GM18499 (cell line): Measurements from ENCODE around the gene AGER.
A peak's percentile ranks its signal among the peaks of the same experiment; 100 is the strongest.
"Not testable (repeated sequence)": the region's sequence is repeated elsewhere in the genome, so short reads cannot be mapped to it uniquely, and the experiment has no call there.

Experiments
- ATAC-seq: cut with Tn5 transposase; IDR thresholded peaks from one replicate; pipeline ENCODE4 v1.9.1; 2021; ENCODE audit warnings: moderate number of reproducible peaks; ENCODE audit not compliant: insufficient read depth, unreplicated experiment

The AGER gene

DNA sequence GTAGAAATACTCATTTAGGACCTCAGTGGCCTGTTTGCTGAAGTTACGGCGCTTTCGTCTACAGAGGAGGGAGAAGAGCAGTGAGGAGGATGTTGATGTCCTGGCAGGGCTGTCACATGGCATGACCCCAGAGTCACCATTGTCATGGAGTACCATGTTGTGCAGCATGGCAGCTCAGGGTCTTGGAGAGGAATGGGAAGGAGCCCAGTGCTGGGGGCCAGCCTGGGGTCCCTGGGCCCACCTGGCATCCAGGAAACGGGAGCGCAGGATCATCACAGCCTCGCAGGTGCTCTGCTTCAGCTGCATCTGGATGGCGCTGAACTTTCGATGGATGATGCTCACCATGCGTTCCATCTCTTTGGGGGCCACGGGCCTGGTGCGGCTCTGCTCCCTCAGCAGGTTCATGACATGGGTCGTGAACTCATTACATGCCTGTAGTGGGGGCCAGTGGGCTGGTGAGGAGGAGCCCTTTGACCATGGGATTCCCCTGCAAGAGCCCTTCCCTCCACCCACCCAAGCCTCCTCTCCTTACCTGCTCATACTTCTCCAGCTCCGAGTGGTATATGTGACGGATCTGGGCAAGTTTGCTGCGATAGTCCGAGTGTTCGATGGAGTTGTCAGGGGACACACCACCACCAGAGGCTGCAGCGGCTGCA lies 3.8 kb upstream of the AGER start:
- not testable (repeated sequence) for ATAC-seq

DNA sequence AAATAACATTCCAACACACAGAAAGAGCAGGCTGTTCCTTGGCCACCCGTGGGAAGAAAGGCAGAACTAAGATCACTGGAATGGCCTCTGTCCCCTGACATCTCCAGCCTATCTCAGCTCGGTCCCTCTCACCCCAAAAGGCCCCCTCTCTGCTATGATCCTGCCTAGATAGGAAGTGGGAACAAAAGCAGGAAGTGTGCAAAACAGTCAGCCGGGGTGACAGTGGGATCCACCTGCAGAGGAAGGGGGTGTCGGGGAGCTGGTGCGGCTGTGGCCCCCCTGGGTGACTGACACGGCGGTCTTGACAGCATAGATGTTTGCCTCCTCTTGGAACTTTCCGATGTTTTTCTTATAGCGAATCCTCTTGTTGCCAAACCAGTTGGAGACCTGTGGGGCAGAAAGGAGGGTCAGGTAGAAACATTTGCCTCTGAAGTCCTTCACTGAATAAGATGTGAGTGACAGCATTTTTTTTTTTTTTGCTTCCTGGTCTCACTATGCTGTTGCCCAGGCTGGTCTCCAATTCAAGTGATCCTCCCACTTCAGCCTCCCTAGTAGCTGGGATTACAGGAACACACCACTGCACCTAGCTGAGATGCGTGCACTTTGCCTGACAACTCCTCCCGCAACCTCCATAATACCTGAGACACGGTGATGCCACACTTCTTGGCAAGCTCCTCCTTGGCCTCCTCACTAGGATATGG lies 3.1 kb upstream of the AGER start:
- ATAC-seq, result no peak

DNA sequence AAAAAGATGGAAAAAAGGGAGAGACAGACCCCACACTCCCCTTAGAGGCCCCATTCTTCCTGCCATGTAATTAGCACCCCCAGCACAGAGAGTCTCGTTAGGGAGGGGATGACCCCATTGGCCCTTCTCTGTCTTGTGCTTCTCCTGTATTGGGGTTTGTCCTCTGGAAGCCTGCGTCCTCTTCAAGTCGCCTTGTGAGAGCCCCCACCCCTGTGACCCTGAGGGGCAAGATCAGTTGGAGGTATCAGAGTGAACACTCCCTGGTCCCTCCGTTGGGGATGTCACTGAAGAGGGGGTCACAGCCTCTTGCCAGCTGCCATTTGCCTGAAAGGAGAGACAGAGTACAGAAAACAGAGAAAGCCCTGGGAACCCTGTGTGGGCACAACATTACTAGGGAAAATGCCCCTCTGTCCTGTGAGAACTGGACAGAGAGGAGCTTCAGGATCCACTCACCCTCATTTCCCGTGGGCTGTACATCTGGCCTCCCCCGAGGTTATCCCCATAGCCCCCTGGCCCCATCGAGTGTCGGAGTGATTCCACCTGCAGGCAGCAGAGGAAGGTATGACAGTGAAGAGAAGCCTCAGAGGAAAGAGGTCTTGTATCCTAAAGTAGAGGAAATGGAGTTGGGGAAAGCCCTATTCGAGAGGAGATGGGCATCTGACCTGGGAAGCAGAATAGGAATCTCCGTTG lies 2.2 kb upstream of the AGER start:
- ATAC-seq, result not testable (repeated sequence)

DNA sequence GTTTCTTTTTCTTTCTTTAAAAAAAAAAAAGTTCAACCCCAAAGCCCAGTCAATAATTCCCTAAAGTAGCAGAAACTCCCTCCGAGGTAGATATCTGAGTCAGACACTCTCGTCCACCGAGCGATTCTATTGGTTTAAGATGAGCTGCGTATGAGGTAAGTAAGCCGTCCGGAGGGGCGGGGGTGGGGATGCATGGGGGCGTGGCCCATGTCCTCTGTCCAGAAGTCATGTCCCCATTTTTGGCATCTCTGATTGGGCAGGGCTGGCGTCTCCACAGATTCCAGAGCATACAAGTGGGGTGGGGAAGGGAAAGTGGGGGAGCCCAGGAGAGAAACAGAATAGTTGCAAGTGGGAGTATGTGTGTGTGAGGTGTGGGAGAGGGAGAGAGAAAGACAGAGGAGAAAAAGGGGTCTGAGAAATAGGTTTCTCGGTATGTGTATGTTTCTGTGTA lies 1.7 kb upstream of the AGER start:
- not testable (repeated sequence) for ATAC-seq

DNA sequence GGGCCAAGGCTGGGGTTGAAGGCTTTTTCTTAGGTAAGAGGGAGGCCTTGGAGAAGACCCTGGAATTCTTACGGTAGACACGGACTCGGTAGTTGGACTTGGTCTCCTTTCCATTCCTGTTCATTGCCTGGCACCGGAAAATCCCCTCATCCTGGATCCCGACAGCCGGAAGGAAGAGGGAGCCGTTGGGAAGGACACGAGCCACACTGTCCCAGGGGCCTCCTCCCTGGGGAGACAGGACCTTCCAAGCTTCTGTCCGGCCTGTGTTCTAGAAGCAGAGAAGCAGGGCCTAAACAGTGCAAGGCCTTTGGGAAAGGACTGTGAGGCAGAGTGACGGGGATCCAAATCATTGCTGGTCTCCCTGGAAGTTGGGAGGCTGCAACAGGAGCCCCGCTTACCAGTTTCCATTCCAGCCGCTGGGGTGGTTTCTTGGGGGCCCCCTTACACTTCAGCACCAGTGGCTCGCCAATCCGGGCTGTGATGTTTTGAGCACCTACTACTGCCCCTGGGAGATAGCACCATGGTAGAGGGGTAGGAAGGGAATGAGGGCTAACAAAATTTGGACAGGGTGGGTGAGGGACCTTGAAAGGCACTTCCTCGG lies 470 bp downstream of the AGER start:
- ATAC-seq, result no peak

DNA sequence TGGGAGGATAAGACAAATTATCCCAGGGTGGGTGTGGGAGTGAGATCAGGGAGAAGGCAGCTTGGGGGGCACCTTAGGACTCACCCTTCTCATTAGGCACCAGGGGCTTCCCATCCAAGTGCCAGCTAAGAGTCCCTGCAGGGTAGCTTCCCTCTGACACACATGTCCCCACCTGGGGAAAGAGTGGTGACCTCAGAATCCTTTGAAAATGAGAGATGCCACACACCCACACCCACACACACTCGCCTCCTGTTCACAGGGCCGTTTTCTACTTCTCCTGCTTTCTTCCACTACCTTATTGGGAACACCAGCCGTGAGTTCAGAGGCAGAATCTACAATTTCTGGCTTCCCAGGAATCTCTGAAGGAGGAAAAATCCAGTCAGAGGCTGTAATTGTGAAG lies 1.0 kb downstream of the AGER start:
- no peak for ATAC-seq

DNA sequence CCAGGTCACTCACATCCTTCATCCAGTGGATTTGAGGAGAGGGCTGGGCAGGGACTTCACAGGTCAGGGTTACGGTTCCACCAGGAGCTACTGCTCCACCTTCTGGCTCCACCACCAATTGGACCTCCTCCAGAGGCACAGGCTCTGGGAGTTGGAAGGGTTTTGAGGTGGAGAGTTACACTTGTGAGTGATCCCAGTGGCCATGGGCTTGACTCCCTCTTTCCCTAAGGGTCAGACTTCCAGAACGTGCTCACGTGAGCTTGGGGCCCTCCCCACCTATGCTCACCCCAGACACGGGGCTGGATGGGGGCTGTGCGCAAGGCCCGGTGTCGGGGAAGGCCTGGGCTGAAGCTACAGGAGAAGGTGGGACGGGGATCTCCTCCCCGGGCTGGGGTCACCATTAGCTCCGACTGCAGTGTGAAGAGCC lies 1.5 kb downstream of the AGER start:
- no peak for ATAC-seq

DNA sequence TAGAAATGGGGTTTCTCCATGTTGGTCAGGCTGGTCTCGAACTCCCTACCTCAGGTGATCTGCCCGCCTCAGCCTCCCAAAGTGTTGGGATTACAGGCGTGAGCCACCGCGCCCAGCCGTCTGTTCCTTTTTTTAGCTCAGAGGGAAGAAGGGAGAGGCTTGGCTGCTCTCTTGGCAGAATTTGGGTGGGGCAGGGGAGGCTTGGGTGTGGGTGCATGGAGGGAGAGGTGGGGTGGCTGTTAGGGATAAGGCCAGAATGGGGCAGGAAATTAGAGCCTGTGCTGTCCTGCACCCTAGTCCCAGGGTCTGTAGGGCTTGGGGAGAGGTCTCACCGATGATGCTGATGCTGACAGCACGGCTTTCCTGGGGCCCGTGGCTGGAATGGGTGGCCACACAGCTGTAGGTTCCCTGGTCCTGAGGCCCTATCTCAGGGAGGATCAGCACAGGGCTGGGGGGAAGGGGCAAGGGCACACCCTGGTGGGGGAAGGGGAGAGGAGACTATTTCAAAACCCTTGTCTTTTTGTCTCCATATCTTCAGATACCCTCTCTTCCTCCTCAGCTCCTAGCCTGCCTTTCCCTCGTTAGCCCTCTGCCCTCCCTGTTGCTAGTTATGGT lies 2.0 kb downstream of the AGER start:
- no peak for ATAC-seq

DNA sequence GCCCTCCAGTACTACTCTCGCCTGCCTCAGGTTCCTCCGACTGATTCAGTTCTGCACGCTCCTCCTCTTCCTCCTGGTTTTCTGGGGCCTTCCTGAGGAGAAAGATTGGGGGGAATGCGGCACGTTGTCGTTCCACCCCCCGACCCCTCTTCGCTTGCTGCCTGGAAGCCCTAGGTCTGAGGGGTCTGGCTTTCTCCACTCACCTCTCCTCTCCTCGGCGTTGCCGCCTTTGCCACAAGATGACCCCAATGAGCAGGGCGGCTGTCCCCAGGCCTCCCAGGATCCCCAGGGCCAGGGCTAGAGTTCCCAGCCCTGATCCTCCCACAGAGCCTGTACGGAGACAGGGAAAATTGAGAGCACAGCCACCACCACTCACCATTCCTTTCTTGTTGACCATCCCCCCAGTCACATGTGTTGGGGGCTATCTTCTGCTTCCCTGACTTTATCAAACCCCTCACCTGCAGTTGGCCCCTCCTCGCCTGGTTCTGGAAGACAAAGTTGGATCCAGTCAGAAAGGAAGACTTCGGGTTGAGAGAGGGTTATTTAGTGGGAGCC lies 2.8 kb downstream of the AGER start:
- ATAC-seq, result no peak

DNA sequence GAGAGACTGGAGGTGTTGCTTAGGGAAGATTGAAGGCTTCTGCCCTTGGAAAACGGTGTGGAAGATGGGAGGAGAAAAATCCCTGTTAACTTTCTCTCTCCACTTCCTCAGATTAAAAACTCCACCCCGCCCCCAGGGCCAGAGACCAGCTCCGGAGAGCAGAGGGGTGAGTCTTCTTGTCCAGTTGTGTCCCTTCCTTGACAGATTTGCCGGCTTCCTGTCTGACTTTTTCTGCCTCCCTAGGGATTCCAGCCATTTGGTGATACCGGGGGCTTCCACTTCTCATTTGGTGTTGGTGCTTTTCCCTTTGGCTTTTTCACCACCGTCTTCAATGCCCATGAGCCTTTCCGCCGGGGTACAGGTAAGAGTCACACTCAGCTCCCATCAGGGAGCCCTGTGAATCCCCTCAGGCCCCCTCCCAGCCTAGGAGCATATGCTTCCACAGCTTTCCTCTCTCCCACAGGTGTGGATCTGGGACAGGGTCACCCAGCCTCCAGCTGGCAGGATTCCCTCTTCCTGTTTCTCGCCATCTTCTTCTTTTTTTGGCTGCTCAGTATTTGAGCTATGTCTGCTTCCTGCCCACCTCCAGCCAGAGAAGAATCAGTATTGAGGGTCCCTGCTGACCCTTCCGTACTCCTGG lies 4.2 kb downstream of the AGER start:
- no peak for ATAC-seq

DNA sequence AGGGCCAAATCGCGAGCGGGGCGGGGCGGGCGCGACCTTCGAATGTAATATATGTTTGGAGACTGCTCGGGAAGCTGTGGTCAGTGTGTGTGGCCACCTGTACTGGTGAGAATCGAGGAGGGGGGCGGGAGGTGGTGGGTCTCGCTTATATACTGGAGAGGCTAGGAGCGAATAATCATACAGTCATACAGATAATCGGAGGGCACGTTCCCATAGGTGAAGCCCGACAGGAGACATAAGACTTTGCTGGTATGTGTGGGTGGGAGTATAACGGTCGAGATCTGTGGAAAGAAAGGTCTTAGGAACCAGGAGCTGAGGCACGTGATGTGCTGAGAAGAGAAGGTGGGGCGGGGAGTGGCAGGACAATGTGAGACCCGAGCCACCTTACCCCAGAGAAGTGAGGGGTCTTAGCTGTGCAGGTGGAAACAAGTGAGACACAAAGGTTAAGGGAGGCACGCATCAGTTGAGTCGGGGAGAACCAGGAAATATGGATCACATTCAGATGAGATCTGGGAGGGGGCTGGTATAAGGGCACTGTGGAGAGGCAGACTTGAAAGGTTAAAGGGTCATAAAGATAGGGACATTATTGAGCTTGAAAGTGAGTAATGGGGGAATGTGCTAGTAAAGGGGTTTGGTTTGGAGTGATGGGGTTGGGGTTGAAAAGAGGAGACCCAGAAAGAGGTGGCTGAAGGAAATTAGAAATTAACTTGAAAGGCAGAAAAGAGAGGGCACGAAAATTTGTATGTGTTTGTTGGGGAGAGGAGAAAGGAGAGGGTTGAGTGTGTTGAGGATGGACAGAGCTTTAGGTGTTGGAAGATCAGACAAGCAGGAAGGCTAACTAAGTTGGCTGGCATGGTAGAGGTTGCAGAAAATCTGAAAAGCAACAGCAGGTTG lies 5.3 kb downstream of the AGER start:
- ATAC-seq, result no peak

DNA sequence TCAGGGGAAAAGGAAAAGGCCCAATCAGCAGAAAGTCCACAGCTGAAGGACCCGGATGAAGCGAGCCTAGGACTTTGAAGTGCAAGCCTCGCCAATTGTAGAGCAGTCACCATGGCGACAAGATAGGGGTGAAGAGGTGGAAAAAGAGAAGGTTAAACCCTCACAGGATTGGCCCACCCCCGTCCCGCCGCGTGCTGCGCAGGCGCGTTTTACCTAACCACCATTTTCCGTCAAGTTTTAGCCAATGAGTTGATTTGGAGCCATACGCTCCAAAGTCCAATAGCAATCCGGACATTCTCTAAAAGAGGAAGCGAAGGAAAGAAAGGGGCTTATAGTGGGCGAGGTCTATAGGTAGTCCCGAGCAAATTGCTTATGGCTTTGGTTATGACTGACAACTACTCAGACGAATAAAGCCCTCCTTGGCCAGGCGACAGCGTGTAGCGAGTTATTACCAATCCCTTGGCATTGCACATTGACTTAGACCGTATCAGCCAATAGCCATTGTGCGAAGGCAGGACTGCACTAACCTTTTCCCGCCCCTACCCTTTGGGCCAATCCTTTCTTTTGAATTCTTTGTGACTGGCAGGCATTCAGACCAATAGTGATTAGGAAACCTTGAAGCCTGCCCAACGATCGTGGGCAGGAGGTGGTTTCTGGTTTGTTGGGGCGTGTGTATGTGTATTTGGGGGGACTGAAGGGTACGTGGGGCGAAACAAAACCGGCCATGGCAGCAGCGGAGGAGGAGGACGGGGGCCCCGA lies 6.1 kb downstream of the AGER start, which contains the start of gene RNF5:
TSS of gene RNF5 (plus strand) at position 618 of the 759 bp plus-strand sequence. CDS start at position 725, 107 bp downstream.
- peak; percentile 82 for ATAC-seq

DNA sequence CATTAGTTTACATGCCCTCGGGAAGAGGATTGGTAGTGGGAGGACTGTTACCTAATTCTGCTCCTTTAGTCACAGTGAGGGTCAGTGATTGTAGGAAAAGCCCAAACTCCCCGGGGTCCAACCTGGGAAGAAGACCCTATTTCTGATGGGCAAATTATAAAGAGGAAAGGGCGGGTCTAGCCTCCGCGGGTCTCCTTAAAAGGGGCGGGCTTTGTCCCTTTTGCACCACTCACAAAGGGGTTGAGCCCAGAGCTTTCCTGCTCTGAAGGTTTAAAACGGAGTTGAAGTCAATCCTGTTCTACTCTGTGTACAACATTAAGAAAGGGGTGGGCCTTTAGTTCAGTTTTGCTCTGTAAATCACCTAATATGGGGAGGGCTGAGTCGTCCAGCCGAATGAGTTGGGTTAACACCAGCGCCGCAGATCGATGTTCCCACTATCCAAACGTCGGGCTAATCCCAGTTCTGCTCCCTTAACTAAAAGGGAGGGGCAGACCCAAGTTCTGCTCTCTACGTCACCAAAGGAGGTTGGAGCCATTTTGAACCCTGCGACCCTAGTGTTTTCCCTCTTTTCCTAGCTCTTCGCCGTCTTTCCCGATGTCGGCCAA lies 6.8 kb downstream of the AGER start:
- no peak for ATAC-seq

DNA sequence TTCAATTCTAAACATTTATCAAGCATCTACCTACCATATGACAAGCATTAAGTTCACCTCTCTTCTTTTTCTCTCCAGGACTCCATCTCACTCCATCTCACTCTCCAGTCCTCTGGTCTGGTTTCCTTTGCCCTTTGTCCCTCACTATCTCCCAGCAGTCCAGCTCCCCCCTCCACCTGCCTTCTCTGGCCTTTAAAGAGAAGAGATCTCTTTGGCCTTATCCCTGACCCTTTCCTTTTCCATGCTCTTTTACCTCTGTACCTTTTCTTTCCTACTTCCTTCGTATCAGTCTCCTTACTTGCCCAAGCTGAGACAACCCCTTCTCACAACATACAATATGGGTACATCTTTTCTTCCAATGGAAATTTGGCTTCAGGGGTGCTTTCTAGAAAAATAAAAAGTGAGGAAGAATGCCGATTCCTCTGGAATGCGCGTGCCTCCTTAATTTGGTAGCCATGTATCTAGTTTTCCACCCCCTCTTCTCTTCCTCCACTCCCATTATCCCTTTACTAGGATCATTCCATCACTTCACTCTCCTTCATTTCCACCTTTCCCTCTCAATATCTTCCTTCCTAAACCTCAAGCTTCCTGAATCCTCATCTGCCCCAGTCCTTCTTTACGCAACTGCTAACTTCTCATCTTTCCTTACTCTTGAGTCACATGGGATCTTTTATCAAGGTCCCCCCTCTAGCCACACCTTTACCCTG lies 7.4 kb downstream of the AGER start:
- ATAC-seq, result no peak

DNA sequence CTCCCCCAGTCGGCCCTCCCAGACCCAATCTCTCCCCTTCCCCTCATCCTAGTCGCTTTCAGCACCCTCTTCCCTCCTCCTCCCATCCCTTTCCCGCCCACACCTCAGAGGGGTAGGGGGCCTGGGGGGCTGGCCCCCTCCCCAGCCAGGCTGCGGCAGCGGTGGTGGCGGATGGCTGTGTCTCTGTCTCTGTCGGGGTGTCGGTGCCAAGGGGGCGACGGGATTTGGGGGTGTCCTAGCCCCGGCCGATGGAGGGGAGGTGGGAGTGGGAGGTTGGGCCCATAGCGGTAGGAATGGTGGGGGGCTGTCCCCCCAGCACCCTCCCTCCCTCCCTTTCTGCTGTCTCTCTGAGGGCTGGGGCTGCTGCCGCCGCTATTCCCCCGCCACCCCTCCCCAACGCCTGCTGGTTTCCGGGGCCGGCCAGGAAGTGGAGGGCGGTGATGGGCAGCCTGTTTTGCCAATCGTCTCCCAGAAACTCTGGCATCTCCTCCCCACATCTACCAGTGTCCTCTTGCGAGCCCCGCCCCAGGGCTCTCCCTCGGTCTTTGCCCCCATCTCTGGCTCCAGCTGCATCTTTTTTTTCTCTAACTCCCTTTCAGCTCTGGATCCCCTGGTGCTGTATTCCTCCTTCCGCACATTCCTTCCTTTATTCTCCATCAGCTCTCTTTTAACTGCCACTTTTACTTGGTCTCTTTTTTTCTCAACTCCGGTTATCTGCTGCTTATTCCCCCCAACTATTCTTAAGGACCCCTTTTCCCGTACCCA lies 8.2 kb downstream of the AGER start, which contains the start of gene AGPAT1:
TSS of gene AGPAT1 (minus strand) at position 374 of the 765 bp plus-strand sequence. CDS start 4,588 bp downstream, outside the sequence.
- ATAC-seq, result no peak

DNA sequence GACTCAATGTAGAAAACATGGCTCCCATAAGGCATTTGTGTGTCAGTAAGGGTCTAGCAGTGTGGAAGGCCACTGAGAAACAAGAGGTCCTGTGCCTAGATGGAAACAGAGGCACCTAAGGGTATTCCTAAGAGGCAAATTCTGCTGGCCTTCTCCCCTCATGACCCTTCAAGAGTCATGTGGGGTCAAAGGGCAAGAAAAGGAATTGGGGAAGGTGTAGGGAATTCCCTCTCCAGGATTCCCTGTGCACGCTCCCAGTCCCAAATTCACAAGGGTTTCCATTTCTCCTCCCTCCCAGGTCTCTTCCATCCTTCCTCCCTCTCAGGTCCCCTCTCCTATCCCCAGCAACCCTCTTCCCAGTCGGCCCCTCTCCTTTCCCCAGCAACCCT lies 8.7 kb downstream of the AGER start:
- no peak for ATAC-seq
